ENCODE results near the gene NUDT14.

GRCh38 chr14:105221598-105222178, 40.6 kb upstream of the NUDT14 start:
- TF ChIP-seq CTCF (IDR thresholded peaks at IDR 0.05) (no peak), POLR2A (IDR thresholded peaks at IDR 0.05) (no peak)
